Peyer's patch (tissue), 4 donors: ENCODE data around the gene MOB3A.

Source experiments
- CTCF ChIP-seq, 6 experiments: fragments of 450-650 bp in 4 of 6; fragments of 200-600 bp in 2 of 6; sonication (generic) in 1 of 6; IDR thresholded peaks; one replicate each; pipeline ENCODE4 v1.5.1; 2017 to 2019; ENCODE audit warnings: antibody characterized with exemption in 6 of 6, mild to moderate bottlenecking in 3 of 6, moderate library complexity in 1 of 6
- POLR2A ChIP-seq, 2 donors: fragments of 450-650 bp; IDR thresholded peaks; one replicate each; pipeline ENCODE4 v1.5.1; 2017; ENCODE audit warnings: antibody characterized with exemption in 2 of 2, mild to moderate bottlenecking in 2 of 2, moderate library complexity in 2 of 2

GRCh38 chr19:2070436-2070827, 25.7 kb downstream of the MOB3A start:
- TF ChIP-seq CTCF (IDR thresholded peaks at IDR 0.05) (no peak), POLR2A (IDR thresholded peaks at IDR 0.05) (no peak)
